HCT116 (cell line): Measurements from ENCODE around the gene GDF2. TPM values are rescaled to one million over a fixed set of nuclear protein-coding genes. Genes with fewer than 3 reads are reported as not detected.

ENCODE experiments used
- ATAC-seq: fragments of 200-7000 bp; cut with Tn5 transposase; 2 replicates; pipeline ENCODE4 v1.9.1; 2020; ENCODE audit warnings: mild to moderate bottlenecking, moderate library complexity
- BruUV-seq: library from RNA; stranded (reverse); fragments of 400-500 nt; replicated peaks from 2 replicates; lab custom pipeline; 2021; lab: Mats Ljungman, UMichigan
- CTCF ChIA-PET: fragments of 300-600 bp; sonication (Branson Sonifier 250); formaldehyde crosslinking; loops from one replicate; lab custom pipeline; 2021; ENCODE audit warnings: antibody characterized with exemption; lab: Charles Lee
- POLR2A ChIA-PET: fragments of 300-600, 350-600 bp; sonication (Branson Sonifier 250); formaldehyde crosslinking; loops from one replicate; lab custom pipeline; 2021; ENCODE audit warnings: antibody characterized with exemption; lab: Charles Lee
- RAD21 ChIA-PET, 2 experiments: fragments of 300-600 bp; sonication (Branson Sonifier 250); formaldehyde crosslinking; loops; one replicate each; lab custom pipeline; 2023; ENCODE audit warnings: low total read pairs in 2 of 2; ENCODE audit not compliant: uncharacterized antibody in 2 of 2, unreplicated experiment in 2 of 2, low non-redundant PET in 1 of 2; lab: Charles Lee
- DNase-seq: peaks from one replicate; pipeline ENCODE4 v3.0.0-alpha.2; 2010; ENCODE audit warnings: low read depth, low spot score
- H2AFZ ChIP-seq: fragments of 200-600 bp; shearing (Covaris generic), sonication (generic); 2 replicates; pipeline ENCODE4 v1.6.1; 2017; ENCODE audit warnings: low read depth, mixed run types, mixed read lengths, antibody characterized with exemption, low read length; ENCODE audit not compliant: poor library complexity, severe bottlenecking
- H3K27ac ChIP-seq: 2 replicates; pipeline ENCODE4 v1.5.1; 2012; ENCODE audit warnings: low read depth, low read length
- H3K27me3 ChIP-seq: fragments of 200-600 bp; sonication (generic); 2 replicates; pipeline ENCODE4 v1.6.1; 2016; ENCODE audit warnings: mixed run types, low read length, mixed read lengths; ENCODE audit not compliant: insufficient read depth
- H3K36me3 ChIP-seq, 2 experiments: fragments of 200-500 bp in 1 of 2; fragments of 200-600 bp in 1 of 2; sonication (Bioruptor generic) in 1 of 2; sonication (generic) in 1 of 2; 2 replicates each; pipeline versions ENCODE4 v1.5.1 to v1.6.1; 2014 to 2016; ENCODE audit warnings: low read length in 2 of 2, inconsistent platforms in 1 of 2, mixed read lengths in 1 of 2, mixed run types in 1 of 2; ENCODE audit not compliant: insufficient read depth in 2 of 2, control insufficient read depth in 1 of 2
- H3K4me1 ChIP-seq, 2 experiments: fragments of 200-600 bp in 1 of 2; sonication (generic) in 1 of 2; 2 replicates each; pipeline versions ENCODE4 v1.5.1 to v1.6.1; 2012 to 2017; ENCODE audit warnings: low read length in 2 of 2, inconsistent platforms in 1 of 2, mild to moderate bottlenecking in 1 of 2, mixed read lengths in 1 of 2, mixed run types in 1 of 2, moderate library complexity in 1 of 2; ENCODE audit not compliant: insufficient read depth in 2 of 2, control insufficient read depth in 1 of 2
- H3K4me2 ChIP-seq: fragments of 200-600 bp; sonication (generic); 2 replicates; pipeline ENCODE4 v1.6.1; 2017; ENCODE audit warnings: mixed run types, low read length, mixed read lengths
- H3K4me3 ChIP-seq, 2 experiments: fragments of 200-600 bp in 1 of 2; sonication (generic) in 1 of 2; replicated peaks in 1 of 2; 2 replicates each; pipeline ENCODE4 v1.5.1; 2011 to 2016; ENCODE audit warnings: low read length in 2 of 2, control low read depth in 1 of 2, low read depth in 1 of 2, mild to moderate bottlenecking in 1 of 2, mixed read lengths in 1 of 2, mixed run types in 1 of 2
- H3K79me2 ChIP-seq: fragments of 200-600 bp; sonication (generic); 2 replicates; pipeline ENCODE4 v1.6.1; 2017; ENCODE audit warnings: mild to moderate bottlenecking, mixed run types, low read length, moderate library complexity, mixed read lengths; ENCODE audit not compliant: insufficient read depth
- H3K9ac ChIP-seq: fragments of 200-600 bp; sonication (generic); 2 replicates; pipeline ENCODE4 v1.6.1; 2016; ENCODE audit warnings: low read length, mixed read lengths
- H3K9me2 ChIP-seq: fragments of 200-600 bp; sonication (generic), shearing (Covaris generic); 2 replicates; pipeline ENCODE4 v1.6.1; 2017; ENCODE audit warnings: mixed run types, mild to moderate bottlenecking, moderate library complexity; ENCODE audit not compliant: insufficient read depth
- H3K9me3 ChIP-seq, 2 experiments: fragments of 200-500 bp in 1 of 2; fragments of 200-600 bp in 1 of 2; sonication (Bioruptor generic) in 1 of 2; sonication (generic) in 1 of 2; 2 replicates each; pipeline ENCODE4 v1.6.1; 2014 to 2017; ENCODE audit warnings: low read length in 2 of 2, mixed read lengths in 2 of 2, inconsistent platforms in 1 of 2, low read depth in 1 of 2, mild to moderate bottlenecking in 1 of 2, mixed run types in 1 of 2, moderate library complexity in 1 of 2; ENCODE audit not compliant: control insufficient read depth in 1 of 2, insufficient read depth in 1 of 2
- H4K20me1 ChIP-seq: fragments of 200-600 bp; sonication (generic), shearing (Covaris generic); 2 replicates; pipeline ENCODE4 v1.6.1; 2017; ENCODE audit warnings: mixed run types, mild to moderate bottlenecking, moderate library complexity; ENCODE audit not compliant: insufficient read depth
- FOSL1 ChIP-seq: IDR thresholded peaks from 2 replicates; pipeline ENCODE4 v1.6.1; 2012; ENCODE audit warnings: low read depth
- POLR2AphosphoS5 ChIP-seq: IDR thresholded peaks from 2 replicates; pipeline ENCODE4 v1.6.1; 2011; ENCODE audit warnings: mild to moderate bottlenecking, low read depth, low read length, moderate library complexity
- RAD21 ChIP-seq: IDR thresholded peaks from 2 replicates; pipeline ENCODE4 v1.6.1; 2012; ENCODE audit warnings: low read depth, mild to moderate bottlenecking
- ZFX ChIP-seq: fragments of 450-650 bp; IDR thresholded peaks from 2 replicates; pipeline ENCODE4 v1.6.1; 2017
- intact Hi-C: fragments of 100-400 bp; cut with micrococcal nuclease; formaldehyde crosslinking; loops from 2 replicates; pipeline ENCODE4 v1.10.0; 2022
- total RNA-seq: library from RNA; stranded (reverse); gene quantifications from one replicate; pipeline ENCODE4 v1.2.1, GENCODE V29; 2021; ENCODE audit not compliant: unreplicated experiment
- TF ChIP-seq, protein P1 (sequence below), 3 experiments: fragments of 200-600 bp in 1 of 3; sonication (generic) in 1 of 3; IDR thresholded peaks in 2 of 3; conservative IDR thresholded peaks in 1 of 3; 2 replicates each; pipeline ENCODE4 v1.5.1; 2012 to 2017; ENCODE audit warnings: low read depth in 2 of 3, low read length in 2 of 3, antibody characterized with exemption in 1 of 3, borderline replicate concordance in 1 of 3, control low read depth in 1 of 3, mild to moderate bottlenecking in 1 of 3, mixed read lengths in 1 of 3, mixed run types in 1 of 3, moderate library complexity in 1 of 3; ENCODE audit not compliant: insufficient read depth in 1 of 3
- TF ChIP-seq, protein P2 (sequence below): IDR thresholded peaks from 2 replicates; pipeline ENCODE4 v1.6.1; 2012; ENCODE audit warnings: low read depth

GDF2 gene
- total RNA-seq, 1 experiment from 2014 or later: not detected

GRCh38 chr10:47332946-47333345 is 10.7 kb downstream of the GDF2 start (continued):
- TF ChIP-seq, protein P1, sequence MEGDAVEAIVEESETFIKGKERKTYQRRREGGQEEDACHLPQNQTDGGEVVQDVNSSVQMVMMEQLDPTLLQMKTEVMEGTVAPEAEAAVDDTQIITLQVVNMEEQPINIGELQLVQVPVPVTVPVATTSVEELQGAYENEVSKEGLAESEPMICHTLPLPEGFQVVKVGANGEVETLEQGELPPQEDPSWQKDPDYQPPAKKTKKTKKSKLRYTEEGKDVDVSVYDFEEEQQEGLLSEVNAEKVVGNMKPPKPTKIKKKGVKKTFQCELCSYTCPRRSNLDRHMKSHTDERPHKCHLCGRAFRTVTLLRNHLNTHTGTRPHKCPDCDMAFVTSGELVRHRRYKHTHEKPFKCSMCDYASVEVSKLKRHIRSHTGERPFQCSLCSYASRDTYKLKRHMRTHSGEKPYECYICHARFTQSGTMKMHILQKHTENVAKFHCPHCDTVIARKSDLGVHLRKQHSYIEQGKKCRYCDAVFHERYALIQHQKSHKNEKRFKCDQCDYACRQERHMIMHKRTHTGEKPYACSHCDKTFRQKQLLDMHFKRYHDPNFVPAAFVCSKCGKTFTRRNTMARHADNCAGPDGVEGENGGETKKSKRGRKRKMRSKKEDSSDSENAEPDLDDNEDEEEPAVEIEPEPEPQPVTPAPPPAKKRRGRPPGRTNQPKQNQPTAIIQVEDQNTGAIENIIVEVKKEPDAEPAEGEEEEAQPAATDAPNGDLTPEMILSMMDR (IDR thresholded peaks at IDR 0.05 in 2 of 3, conservative IDR thresholded peaks at IDR 0.05 in 1 of 3; ENCODE audit: borderline replicate concordance in 1 of 3, insufficient read depth in 1 of 3, low read depth in 2 of 3, low read length in 2 of 3): no peak
- TF ChIP-seq POLR2AphosphoS5: no peak

- Histone ChIP-seq H3K27ac (no peak overlapping the region), H2AFZ (no peak overlapping the region), H3K27me3 (0 out of 2 replicates have a peak, but pooled peaks cover 9% of the 10 kb centered on the region), H3K4me2 (no peak overlapping the region), H3K79me2 (no peaks in the 10 kb centered on the region), H3K36me3 (no peaks in the 10 kb centered on the region), H3K9ac (no peak overlapping the region), H3K9me3 (no peaks in the 10 kb centered on the region), H4K20me1 (no peaks in the 10 kb centered on the region), H3K4me1 (peaks cover 0 to 11% of the 10 kb centered on the region in 2 experiments; a peak in 1 of 4 replicates), H3K4me3 (no peak overlapping the region), H3K9me2 (no peaks in the 10 kb centered on the region)
- POLR2A ChIA-PET: no interaction called here
- no TSS peak for BruUV-seq
- ATAC-seq (no peak), DNase-seq (no peak)
- RAD21 ChIA-PET: no interaction called here
- TF ChIP-seq ZFX (no peak), RAD21 (no peak), FOSL1 (no peak)
- TF ChIP-seq, protein P2, sequence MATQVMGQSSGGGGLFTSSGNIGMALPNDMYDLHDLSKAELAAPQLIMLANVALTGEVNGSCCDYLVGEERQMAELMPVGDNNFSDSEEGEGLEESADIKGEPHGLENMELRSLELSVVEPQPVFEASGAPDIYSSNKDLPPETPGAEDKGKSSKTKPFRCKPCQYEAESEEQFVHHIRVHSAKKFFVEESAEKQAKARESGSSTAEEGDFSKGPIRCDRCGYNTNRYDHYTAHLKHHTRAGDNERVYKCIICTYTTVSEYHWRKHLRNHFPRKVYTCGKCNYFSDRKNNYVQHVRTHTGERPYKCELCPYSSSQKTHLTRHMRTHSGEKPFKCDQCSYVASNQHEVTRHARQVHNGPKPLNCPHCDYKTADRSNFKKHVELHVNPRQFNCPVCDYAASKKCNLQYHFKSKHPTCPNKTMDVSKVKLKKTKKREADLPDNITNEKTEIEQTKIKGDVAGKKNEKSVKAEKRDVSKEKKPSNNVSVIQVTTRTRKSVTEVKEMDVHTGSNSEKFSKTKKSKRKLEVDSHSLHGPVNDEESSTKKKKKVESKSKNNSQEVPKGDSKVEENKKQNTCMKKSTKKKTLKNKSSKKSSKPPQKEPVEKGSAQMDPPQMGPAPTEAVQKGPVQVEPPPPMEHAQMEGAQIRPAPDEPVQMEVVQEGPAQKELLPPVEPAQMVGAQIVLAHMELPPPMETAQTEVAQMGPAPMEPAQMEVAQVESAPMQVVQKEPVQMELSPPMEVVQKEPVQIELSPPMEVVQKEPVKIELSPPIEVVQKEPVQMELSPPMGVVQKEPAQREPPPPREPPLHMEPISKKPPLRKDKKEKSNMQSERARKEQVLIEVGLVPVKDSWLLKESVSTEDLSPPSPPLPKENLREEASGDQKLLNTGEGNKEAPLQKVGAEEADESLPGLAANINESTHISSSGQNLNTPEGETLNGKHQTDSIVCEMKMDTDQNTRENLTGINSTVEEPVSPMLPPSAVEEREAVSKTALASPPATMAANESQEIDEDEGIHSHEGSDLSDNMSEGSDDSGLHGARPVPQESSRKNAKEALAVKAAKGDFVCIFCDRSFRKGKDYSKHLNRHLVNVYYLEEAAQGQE: no peak
- intact Hi-C loops: no loop called here
- CTCF ChIA-PET: no interaction called here
Observed at GRCh38 chr10:47333532-47333931, 11.3 kb downstream of the GDF2 start.
